Sigmoid colon (tissue), 4 donors: ENCODE measurements around the gene UMODL1.

ENCODE experiments used
- POLR2AphosphoS5 ChIP-seq, 4 donors: sonication (generic); formaldehyde crosslinking; IDR thresholded peaks; one replicate each; pipeline ENCODE4 v1.6.1; 2017; ENCODE audit warnings: antibody characterized with exemption in 4 of 4
- TF ChIP-seq, protein P1 (sequence below), 4 experiments: fragments of 450-650 bp in 3 of 4; fragments of 200-600 bp in 1 of 4; IDR thresholded peaks; one replicate each; pipeline ENCODE4 v1.5.1; 2016 to 2019; ENCODE audit warnings: antibody characterized with exemption in 4 of 4, mild to moderate bottlenecking in 3 of 4, moderate library complexity in 2 of 4

DNA sequence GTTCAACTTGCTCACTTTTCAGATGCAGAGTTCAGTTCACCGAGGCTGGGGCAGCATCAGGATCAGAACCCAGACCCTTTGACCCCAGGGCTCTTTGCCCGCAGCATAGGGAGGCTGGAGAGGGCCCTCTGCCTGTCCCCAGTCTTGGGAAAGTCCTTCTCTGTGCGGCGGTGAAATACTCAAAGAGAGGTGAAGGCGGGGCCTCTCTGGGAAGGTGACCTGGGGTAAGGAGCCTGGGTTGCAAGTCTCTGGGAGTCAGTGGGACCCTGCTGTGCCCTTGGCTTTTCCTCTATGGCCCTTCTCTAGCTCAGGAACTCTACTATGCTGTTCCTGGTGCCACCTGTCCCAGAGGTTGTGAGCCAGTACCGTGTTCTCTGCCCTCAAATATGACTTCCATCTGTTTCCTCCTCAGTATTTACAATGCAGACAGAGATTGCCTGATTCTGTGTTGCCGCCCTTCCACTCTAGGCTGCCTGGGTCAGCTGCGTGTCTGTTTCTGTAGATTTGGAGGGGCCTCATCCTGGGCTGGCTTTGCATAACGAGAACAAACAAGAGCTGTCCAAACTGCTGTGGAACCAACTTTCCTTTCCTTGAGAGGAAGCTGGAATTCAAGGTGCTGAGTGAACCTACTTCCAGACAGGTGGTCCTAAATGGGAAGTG, 42.2 kb upstream of the UMODL1 start:
- TF ChIP-seq, protein P1, sequence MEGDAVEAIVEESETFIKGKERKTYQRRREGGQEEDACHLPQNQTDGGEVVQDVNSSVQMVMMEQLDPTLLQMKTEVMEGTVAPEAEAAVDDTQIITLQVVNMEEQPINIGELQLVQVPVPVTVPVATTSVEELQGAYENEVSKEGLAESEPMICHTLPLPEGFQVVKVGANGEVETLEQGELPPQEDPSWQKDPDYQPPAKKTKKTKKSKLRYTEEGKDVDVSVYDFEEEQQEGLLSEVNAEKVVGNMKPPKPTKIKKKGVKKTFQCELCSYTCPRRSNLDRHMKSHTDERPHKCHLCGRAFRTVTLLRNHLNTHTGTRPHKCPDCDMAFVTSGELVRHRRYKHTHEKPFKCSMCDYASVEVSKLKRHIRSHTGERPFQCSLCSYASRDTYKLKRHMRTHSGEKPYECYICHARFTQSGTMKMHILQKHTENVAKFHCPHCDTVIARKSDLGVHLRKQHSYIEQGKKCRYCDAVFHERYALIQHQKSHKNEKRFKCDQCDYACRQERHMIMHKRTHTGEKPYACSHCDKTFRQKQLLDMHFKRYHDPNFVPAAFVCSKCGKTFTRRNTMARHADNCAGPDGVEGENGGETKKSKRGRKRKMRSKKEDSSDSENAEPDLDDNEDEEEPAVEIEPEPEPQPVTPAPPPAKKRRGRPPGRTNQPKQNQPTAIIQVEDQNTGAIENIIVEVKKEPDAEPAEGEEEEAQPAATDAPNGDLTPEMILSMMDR (IDR thresholded peaks at IDR 0.05) = no peak
- TF ChIP-seq POLR2AphosphoS5 (IDR thresholded peaks at IDR 0.05) = no peak
